Activated CD8-positive, alpha-beta memory T cell treated with anti-CD3 and anti-CD28 coated beads, Interleukin-2, amount 50 U/mL, for 24 hours (primary cell): ENCODE measurements around the gene ADSL.

Experiments used
- DNase-seq: peaks from one replicate; pipeline ENCODE4 v3.0.0-alpha.2; 2020; ENCODE audit errors: extremely low read depth

The ADSL gene

GRCh38 chr22:40405178-40406062, 59.1 kb downstream of the ADSL start:
- no peak for DNase-seq

DNA sequence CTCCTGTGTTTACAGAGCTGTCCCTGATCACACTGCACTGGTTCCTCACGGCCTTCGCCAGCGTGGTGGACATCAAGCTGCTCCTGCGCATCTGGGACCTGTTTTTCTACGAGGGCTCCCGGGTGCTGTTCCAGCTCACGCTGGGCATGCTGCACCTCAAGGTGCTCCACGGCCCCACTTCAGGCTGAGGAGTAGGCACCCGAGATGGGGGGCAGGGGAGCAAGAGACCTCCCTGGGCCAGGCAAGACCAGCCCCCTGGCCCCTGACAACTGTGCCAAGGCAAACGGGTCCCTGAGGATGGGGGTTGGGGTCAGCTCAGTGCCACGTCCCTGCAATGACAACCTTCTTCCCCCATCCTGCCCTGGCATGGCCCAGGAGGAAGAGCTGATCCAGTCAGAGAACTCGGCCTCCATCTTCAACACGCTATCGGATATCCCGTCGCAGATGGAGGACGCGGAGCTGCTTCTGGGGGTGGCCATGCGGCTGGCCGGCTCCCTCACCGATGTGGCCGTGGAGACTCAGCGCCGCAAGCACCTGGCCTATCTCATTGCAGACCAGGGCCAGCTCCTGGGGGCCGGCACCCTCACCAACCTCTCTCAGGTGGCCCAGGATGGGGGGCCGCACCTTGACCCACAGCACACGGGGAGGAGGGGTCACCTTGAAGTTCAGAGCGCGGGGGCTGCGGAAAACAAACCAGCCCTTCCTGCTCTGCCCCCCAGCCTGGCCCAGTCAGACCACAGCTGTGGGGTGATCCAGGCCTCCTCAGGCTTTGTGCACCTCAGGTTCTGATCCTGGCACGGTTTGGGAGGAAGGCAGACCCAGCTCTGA, 60.0 kb downstream of the ADSL start:
- DNase-seq = no peak

DNA sequence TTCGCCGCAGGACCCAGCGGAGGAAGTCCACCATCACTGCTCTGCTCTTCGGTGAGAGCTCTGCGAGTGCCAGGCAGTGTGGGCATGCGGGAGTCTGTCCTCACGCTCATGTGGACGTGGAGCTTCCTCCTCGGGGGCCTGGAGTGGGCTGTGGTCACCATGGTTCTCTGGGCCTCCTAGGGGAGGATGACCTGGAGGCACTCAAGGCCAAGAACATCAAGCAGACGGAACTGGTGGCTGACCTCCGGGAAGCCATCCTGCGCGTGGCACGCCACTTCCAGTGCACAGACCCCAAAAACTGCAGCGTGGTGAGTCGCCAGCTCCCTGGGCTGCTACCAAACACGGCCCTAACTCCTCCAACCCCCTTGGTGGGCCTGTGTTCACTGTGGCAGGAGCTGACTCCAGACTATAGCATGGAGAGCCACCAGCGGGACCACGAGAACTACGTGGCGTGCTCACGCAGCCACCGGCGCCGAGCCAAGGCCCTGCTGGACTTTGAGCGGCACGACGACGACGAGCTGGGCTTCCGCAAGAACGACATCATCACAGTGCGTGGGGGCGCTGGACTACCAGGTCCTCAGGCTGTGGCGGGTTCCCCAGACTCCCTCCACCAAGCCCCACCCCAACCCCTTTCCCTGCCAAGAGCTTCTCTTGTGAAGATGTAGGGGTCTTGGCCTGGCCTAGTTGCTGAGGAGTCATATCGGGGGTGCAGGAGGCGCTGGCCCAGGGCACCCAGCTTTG, 60.9 kb downstream of the ADSL start:
- DNase-seq = no peak

- DNase-seq = no peak
Observed at GRCh38 chr22:40407831-40408717, 61.8 kb downstream of the ADSL start.

GRCh38 chr22:40408718-40409612, 62.7 kb downstream of the ADSL start:
- DNase-seq = no peak

DNA sequence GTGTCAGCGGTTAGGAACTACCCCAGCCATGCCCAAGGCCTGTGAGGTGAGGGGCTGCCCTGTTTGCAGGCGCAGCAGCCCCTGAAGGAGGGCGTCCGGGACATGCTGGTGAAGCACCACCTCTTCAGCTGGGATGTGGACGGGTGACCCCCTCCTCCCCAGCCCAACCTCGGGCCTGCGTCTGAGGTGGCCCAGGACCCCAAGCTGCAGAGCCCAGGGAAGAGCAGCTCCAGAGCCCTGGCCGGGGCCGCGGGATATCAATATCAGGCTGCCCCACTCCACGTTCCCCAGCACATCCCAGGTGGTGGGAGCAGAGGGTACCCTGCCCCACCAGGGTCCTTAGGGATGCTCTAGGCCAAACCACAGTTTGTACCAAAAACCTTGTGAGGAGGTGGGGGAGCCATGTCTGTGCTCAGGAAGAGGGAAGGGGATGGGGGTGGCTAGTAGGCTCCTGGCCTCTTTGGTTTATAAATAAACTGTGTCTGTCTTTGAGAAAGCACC, 63.4 kb downstream of the ADSL start:
- no peak for DNase-seq

DNA sequence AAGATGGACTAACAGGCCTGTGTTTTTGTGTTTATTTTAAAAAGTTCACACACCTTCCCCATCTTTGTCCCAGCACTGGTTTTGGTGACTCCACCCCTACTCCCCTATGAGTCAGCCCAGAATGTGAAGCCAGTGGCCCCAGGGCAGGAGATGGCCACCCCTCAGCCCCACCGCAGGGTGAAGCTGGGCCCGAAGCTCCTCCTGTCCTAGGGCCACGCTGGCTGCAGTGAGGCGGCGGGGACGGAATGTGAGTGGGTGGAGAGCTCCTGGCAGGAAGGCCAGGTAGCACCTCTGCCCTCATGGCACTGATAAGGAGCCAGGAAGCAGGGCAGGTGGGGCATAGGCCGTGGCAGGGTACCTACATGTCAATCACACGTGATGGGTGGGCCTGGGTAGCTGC, 64.0 kb downstream of the ADSL start:
- no peak for DNase-seq

- no peak for DNase-seq
Observed at GRCh38 chr22:40410731-40411505, 64.6 kb downstream of the ADSL start.

- DNase-seq = no peak
Observed at GRCh38 chr22:40411506-40411861, 65.2 kb downstream of the ADSL start.

GRCh38 chr22:40412441-40412840, 66.1 kb downstream of the ADSL start:
- no peak for DNase-seq

GRCh38 chr22:40413873-40414272, 67.6 kb downstream of the ADSL start:
- DNase-seq = no peak

DNA sequence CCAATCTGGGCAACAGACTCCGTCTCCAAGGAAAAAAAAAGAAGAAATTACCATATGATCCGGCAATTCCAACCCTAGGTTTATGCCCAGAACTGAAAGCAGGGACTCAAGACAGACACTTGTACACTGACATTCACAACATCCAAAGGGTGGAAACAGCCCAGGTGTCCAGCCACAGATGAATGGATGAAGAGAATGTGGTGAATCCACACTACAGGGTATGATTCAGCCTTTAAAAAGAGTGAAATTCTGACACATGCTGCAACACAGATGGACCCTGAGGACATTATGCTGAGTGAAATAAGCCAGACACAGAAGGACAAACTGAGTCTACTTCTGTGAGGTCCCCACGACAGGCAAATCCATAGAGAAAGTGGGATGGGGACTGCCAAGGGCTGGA, 68.0 kb downstream of the ADSL start:
- DNase-seq = no peak

DNA sequence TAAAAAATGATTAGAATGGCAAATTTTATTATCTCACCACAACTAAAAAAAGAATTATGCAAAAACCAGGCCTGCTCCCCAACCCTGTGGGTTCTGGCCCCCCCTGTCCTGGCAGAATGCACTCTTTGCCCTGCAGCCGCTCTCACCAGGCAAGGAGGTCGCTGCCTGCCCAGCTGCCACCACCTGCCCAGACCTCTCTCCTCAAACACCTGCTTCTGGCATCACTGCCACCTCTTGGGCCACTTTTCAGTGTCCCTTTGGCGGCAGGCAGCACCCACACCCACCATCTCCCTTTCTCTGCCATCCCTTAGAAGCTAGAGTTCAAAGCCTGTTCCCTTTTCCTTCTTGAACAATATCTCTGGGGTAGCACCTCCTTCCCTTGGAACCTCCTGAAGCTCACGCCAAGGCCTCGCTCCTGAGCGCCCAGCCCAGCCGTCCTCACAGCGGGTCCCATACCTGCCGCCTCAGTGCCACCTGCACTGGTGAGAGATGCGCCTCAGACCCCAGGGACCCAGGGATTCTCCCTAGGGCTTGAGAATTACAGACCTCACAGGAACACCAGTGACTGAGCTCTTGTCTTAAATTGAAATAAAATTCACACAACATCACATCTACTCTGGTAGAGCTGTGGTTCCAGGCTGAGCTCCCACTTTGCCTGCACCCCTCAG, 68.7 kb downstream of the ADSL start:
- DNase-seq = no peak

DNA sequence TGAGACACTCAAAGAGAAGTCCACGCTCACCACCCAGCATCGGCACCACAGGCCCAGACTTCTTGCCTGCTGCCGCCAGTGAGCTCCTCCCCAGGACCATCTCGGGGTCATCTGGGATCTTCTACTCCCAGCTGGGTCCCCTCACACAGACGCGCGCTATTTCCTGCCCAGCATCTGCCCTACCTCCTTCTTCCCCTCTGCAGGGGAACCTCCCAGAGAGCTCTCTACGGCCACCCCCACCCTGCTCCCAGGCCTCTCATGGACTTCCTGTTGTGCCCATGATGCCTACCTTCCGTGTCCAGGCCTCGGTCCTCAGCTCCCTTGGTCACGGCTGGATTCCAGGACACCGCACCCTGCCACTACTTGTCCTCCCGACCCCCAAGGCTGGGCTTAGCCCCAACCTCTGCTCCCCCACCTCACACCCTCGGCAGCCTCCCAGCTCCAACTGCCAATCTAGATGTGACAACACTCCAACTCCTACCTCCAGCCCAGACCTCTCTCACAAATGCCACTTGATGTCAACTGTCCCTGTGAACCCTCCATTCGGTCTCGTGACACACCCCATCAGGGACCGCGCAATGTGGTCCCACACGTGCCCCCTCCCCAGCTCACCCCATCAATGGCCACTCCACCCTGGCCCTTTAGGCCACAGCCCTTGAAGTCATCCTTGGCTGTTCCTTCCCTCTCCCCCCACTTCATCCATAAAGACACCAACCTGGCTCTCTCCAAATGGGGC, 69.4 kb downstream of the ADSL start:
- DNase-seq = no peak

DNA sequence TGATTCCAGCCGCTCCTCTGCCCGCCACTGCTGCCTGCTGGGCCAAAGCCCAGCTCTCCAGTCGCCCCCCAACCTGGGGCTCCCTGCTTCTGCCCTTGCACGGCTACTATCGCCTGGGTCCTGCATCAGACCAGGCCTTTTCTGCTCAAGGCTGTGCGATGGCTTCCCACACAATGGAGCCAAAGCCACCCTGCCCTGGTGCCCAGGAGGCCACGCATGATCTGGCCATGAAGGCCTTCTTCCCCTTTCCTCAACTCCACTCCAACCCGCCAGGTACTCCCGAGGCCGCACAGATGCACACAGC, 69.9 kb downstream of the ADSL start:
- no peak for DNase-seq

DNA sequence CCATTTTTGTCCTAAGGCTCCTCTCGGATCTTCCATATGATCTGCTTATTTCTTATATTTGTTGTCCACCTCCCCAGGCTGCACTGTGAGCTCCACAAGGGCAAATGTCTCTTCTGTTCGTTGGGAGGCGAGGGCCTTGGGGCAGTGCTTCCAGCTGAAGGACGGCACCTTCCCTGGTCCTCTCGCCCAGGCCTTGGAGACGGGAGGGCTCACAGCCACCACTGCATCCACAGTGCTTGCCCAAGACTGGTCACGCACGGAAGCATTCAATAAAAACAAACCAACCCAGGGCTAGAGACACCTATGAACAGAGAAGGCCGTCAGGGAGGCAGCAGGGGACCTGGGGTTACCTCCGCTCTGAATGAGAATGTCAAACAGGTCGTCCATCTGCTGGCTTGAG, 70.3 kb downstream of the ADSL start:
- no peak for DNase-seq

DNA sequence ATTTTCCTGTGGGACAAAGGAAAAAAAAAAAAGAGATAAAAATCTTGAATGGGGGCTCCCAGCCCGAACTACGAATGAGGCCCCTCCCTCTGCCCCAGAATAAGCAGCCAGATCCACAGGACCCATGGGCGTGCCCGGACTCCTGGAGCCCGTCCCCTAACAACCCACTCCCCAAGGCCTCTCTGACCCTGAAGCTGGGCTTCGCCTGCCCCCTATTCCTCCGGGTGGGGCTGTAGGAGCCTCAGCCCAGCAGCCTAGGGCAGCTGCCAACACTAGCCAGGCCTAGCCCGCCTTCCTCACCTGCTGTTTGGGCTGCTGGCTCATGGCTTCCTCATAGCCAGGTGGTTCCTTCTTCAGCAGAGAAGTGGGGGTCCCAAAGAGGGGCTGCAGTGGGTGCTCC, 70.7 kb downstream of the ADSL start:
- DNase-seq = no peak

DNA sequence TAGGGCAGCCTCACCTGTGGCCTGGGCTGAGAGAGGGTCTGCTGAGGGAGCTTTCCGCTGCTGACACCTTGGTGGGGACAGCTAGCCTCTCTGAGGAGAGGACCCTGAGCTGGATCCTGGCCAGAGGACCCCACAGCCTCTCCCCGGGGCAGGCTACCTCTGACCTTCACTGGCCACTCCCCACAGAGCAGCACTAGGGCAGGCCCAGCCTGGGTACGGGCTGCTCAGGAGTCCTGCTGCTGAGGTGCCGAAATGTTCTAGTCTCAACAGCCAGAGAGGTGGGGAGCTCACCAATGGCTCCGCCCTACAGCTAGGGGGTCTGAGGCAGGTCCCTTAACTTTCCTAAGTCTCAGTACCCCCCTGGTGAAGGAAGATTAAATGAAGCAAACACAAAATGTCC, 71.6 kb downstream of the ADSL start:
- no peak for DNase-seq
